GM12878 (cell line): ENCODE results near the gene IL22RA2. TPM values are rescaled to one million over a fixed set of nuclear protein-coding genes. Genes with fewer than 3 reads are reported as not detected.

Experiments
- ATAC-seq: fragments of 200-7000 bp; cut with Tn5 transposase; 3 replicates; pipeline ENCODE4 v1.9.1; 2020; ENCODE audit warnings: mild to moderate bottlenecking, moderate library complexity
- BruUV-seq: library from RNA; stranded (reverse); fragments of 400-500 nt; replicated peaks from 2 replicates; lab custom pipeline; 2021; lab: Mats Ljungman, UMichigan
- CTCF ChIA-PET: fragments of 300-600 bp; sonication (Branson Sonifier 250); formaldehyde crosslinking; extraction: SDS; loops from one replicate; lab custom pipeline; 2021; ENCODE audit warnings: inconsistent platforms; lab: Yijun Ruan, JAX
- POLR2A ChIA-PET: fragments of 350-600 bp; formaldehyde crosslinking; extraction: SDS; loops from one replicate; lab custom pipeline; 2021; ENCODE audit warnings: inconsistent platforms; lab: Charles Lee
- RAD21 ChIA-PET: fragments of 300-600 bp; sonication (Branson Sonifier 250); formaldehyde crosslinking; loops from one replicate; lab custom pipeline; 2023; ENCODE audit warnings: antibody characterized with exemption; ENCODE audit not compliant: unreplicated experiment; lab: Charles Lee
- SMC1A ChIA-PET: fragments of 300-600 bp; sonication (Branson Sonifier 250); formaldehyde crosslinking; loops from one replicate; lab custom pipeline; 2023; ENCODE audit not compliant: unreplicated experiment, uncharacterized antibody; lab: Charles Lee
- DNase-seq: peaks from one replicate; pipeline ENCODE4 v3.0.0-alpha.2; 2011; ENCODE audit warnings: low read depth, low spot score
- FAIRE-seq: peaks from 3 replicates; lab custom pipeline; 2011; peaks lifted over from hg19 to GRCh38; lab: Jason Lieb, UNC
- H2AFZ ChIP-seq: 2 replicates; pipeline ENCODE4 v1.6.0; 2011; ENCODE audit warnings: low read depth, low read length, control low read depth; ENCODE audit not compliant: control insufficient read depth
- H3K27ac ChIP-seq: 2 replicates; pipeline ENCODE4 v1.5.1; 2011; ENCODE audit warnings: control low read depth; ENCODE audit not compliant: control insufficient read depth, insufficient read depth
- H3K27me3 ChIP-seq, 2 experiments: replicated peaks in 1 of 2; 2 replicates each; pipeline versions ENCODE4 v1.6.0 to v1.6.1; 2011; ENCODE audit warnings: low read length in 1 of 2; ENCODE audit not compliant: control insufficient read depth in 2 of 2, insufficient read depth in 2 of 2
- H3K36me3 ChIP-seq, 2 experiments: 2 replicates each; pipeline ENCODE4 v1.5.1; 2011; ENCODE audit warnings: low read length in 1 of 2; ENCODE audit not compliant: control insufficient read depth in 2 of 2, insufficient read depth in 2 of 2
- H3K4me1 ChIP-seq: 2 replicates; pipeline ENCODE4 v1.6.1; 2011; ENCODE audit warnings: mild to moderate bottlenecking, low read length, moderate library complexity, mixed read lengths; ENCODE audit not compliant: control insufficient read depth, insufficient read depth
- H3K4me2 ChIP-seq: 2 replicates; pipeline ENCODE4 v1.6.0; 2011; ENCODE audit warnings: control low read depth; ENCODE audit not compliant: control insufficient read depth, insufficient read depth
- H3K4me3 ChIP-seq: fragments of 200-600 bp; sonication (generic); 2 replicates; pipeline ENCODE4 v1.5.1; 2016
- H3K79me2 ChIP-seq: 2 replicates; pipeline ENCODE4 v1.6.0; 2011; ENCODE audit warnings: low read length; ENCODE audit not compliant: control insufficient read depth, insufficient read depth
- H3K9ac ChIP-seq: 2 replicates; pipeline ENCODE4 v1.8.0; 2011; ENCODE audit warnings: low read length, control low read depth, mixed read lengths; ENCODE audit not compliant: control insufficient read depth, insufficient read depth
- H3K9me3 ChIP-seq: replicated peaks from 3 replicates; pipeline ENCODE4 v1.5.1; 2011; ENCODE audit warnings: mild to moderate bottlenecking, low read length; ENCODE audit not compliant: control insufficient read depth, insufficient read depth
- H4K20me1 ChIP-seq: 2 replicates; pipeline ENCODE4 v1.6.0; 2011; ENCODE audit not compliant: control insufficient read depth, insufficient read depth
- GABPA ChIP-seq: IDR thresholded peaks from 2 replicates; pipeline ENCODE4 v1.6.1; 2014; ENCODE audit warnings: antibody characterized with exemption, low read depth, mild to moderate bottlenecking, inconsistent platforms
- MYB ChIP-seq: fragments of 150-350 bp; IDR thresholded peaks from 2 replicates; pipeline ENCODE4 v1.6.1; 2014; ENCODE audit warnings: mild to moderate bottlenecking, low read depth, low read length, borderline replicate concordance
- NFYA ChIP-seq: IDR thresholded peaks from 2 replicates; pipeline ENCODE4 v1.6.1; 2011; ENCODE audit warnings: low read depth, mild to moderate bottlenecking, low read length, improper control_type of control experiment, borderline replicate concordance
- SIN3A ChIP-seq: IDR thresholded peaks from 2 replicates; pipeline ENCODE4 v1.6.1; 2012; ENCODE audit warnings: low read depth, low read length, improper control_type of control experiment
- SRF ChIP-seq, 2 experiments: IDR thresholded peaks; 2 replicates each; pipeline ENCODE4 v1.6.1; 2011; ENCODE audit warnings: low read depth in 2 of 2, low read length in 2 of 2, mild to moderate bottlenecking in 1 of 2, moderate library complexity in 1 of 2
- WGBS: methylation state at CpG from one replicate; pipeline ENCODE4 v1.1.6; 2016; ENCODE audit warnings: low lambda C conversion rate; ENCODE audit not compliant: insufficient replicate concordance, insufficient coverage; ENCODE audit errors: missing lambda C conversion rate; 5-methylcytosine and 5-hydroxymethylcytosine counted together
- in situ Hi-C: fragments of 300-500 bp; cut with MboI; formaldehyde crosslinking; loops from 9 replicates; pipeline ENCODE4 v1.14.3; 2018; ENCODE audit warnings: mixed read lengths
- intact Hi-C: fragments of 100-400 bp; cut with micrococcal nuclease; formaldehyde crosslinking; loops from one replicate; pipeline ENCODE4 v1.14.2; 2022; ENCODE audit not compliant: unreplicated experiment
- polyA plus RNA-seq, 11 experiments: library from polyadenylated mRNA; depleted of rRNA in 4 of 11; unstranded in 6 of 11; stranded (reverse) in 5 of 11; fragments of >200 nt; fragmentation: Nextera tagmentation in 4 of 11; fragmentation: Illumina TruSeq in 1 of 11; extraction: Ambion mirVana in 4 of 11; extraction: Trizol in 1 of 11; gene quantifications; 1 replicate in 1 of 11; 2 replicates in 10 of 11; pipeline versions ENCODE4 v1.2.1 to v1.2.3, GENCODE V29; 2011 to 2016; ENCODE audit warnings: inconsistent platforms in 2 of 11, missing spikeins in 2 of 11, low read depth in 1 of 11
- total RNA-seq, 4 experiments: library from RNA; depleted of rRNA in 3 of 4; stranded (reverse); fragments of >200 nt in 3 of 4; fragmentation: Illumina TruSeq in 1 of 4; extraction: Trizol in 1 of 4; gene quantifications; 2 replicates each; pipeline versions ENCODE4 v1.2.1 to v1.2.3, GENCODE V29; 2013 to 2021
- TF ChIP-seq, protein P1 (sequence below): fragments of 450-650 bp; IDR thresholded peaks from 2 replicates; pipeline ENCODE4 v1.6.1; 2016; ENCODE audit warnings: mild to moderate bottlenecking

IL22RA2 gene
- total and polyA plus RNA-seq, 10 of the 15 experiments (the other 5 are each of a cell fraction or from before 2014, with no cell fraction given), result 0.05 to 0.22 (median 0.09) TPM; not detected in 3

DNA sequence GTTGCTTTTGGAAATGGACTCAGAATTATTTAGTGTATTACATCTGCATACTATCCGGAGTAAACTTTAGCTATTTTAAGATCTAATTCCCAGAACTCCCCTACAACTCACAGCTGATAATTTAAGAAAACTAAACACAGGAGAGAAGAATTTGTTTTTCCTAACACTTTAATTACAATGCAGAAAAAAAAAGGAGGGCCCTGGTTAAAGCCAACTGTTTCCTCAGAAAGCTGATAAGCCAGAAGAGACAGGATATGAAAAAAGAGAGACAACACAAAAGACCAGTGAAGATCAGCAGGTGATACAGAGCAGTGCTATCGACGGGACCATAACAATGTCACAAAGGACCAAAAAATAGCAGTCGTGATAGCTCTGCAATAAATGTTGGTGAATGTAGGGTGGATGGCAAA is 39.9 kb upstream of the IL22RA2 start:
- Histone ChIP-seq H3K4me2 (peak overlapping the region; percentile 72), H3K27me3 (no peaks in the 10 kb centered on the region), H3K9ac (peak overlapping the region; percentile 47; the same call in 1 of the 2 replicates), H3K4me1 (peaks cover 9% of the 10 kb centered on the region; the same call in 1 of the 2 replicates), H3K79me2 (peaks cover 99% of the 10 kb centered on the region), H2AFZ (no peak overlapping the region), H3K9me3 (peaks cover 25% of the 10 kb centered on the region), H4K20me1 (no peaks in the 10 kb centered on the region), H3K4me3 (peak overlapping the region; percentile 56), H3K27ac (peak overlapping the region; percentile 94), H3K36me3 (peaks cover 7 to 26% of the 10 kb centered on the region in 2 experiments)
- FAIRE-seq, result no peak
- ChIA-PET POLR2A (interaction anchor here (0.6 to 1.9 kb wide), 13 partner anchors 11 to 273 kb away, joined by 3 to 14 read pairs (median 4); no protein-coding TSS in a partner anchor), RAD21 (interaction anchor here (0.6 to 8.0 kb wide), 15 partner anchors 9 to 125 kb away, joined by 3 to 68 read pairs (median 6); partner anchors contain the start of gene IL22RA2), CTCF (interaction anchor here (0.6 to 2.3 kb wide), 8 partner anchors 20 to 404 kb away, joined by 3 to 10 read pairs (median 4); no protein-coding TSS in a partner anchor), SMC1A (interaction anchor here (0.8 to 7.9 kb wide), 28 partner anchors 9 to 117 kb away, joined by 3 to 89 read pairs (median 6); no protein-coding TSS in a partner anchor)
- TF ChIP-seq, protein P1, sequence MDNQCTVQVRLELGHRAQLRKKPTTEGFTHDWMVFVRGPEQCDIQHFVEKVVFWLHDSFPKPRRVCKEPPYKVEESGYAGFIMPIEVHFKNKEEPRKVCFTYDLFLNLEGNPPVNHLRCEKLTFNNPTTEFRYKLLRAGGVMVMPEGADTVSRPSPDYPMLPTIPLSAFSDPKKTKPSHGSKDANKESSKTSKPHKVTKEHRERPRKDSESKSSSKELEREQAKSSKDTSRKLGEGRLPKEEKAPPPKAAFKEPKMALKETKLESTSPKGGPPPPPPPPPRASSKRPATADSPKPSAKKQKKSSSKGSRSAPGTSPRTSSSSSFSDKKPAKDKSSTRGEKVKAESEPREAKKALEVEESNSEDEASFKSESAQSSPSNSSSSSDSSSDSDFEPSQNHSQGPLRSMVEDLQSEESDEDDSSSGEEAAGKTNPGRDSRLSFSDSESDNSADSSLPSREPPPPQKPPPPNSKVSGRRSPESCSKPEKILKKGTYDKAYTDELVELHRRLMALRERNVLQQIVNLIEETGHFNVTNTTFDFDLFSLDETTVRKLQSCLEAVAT, result peak; percentile 27
- no peak for TF ChIP-seq SIN3A
- TF ChIP-seq SRF (IDR thresholded peaks at IDR 0.05; ENCODE audit: low read depth in 2 of 2, low read length in 2 of 2), result no peak
- TF ChIP-seq GABPA, result no peak
- TF ChIP-seq MYB, result no peak
- no peak for TF ChIP-seq NFYA
- ATAC-seq, result peak; percentile 1; the same call in 2 of the 3 replicates
- WGBS, result 58% methylated on average over 4 of the region's 4 CpGs
- in situ Hi-C loops (no loop called here), intact Hi-C loops (no loop called here)
- no TSS peak for BruUV-seq
- DNase-seq, result no peak
